GM18520 (cell line): ENCODE results near the gene KRT17.
"Not testable (repeated sequence)": the region's sequence is repeated elsewhere in the genome, so short reads cannot be mapped to it uniquely, and the experiment has no call there.

Source experiments
- ATAC-seq: cut with Tn5 transposase; IDR thresholded peaks from one replicate; pipeline ENCODE4 v1.9.1; 2021; ENCODE audit not compliant: unreplicated experiment

Gene KRT17

GRCh38 chr17:41599680-41600079 lies 24.7 kb downstream of the KRT17 start:
- no peak for ATAC-seq

GRCh38 chr17:41595585-41595984 lies 28.8 kb downstream of the KRT17 start:
- ATAC-seq, result no peak

GRCh38 chr17:41594363-41594915 lies 29.9 kb downstream of the KRT17 start:
- no peak for ATAC-seq

- ATAC-seq, result no peak
These were observed 30.9 kb downstream of the KRT17 start for GRCh38 chr17:41593306-41593981.

GRCh38 chr17:41592601-41593305 lies 31.6 kb downstream of the KRT17 start:
- no peak for ATAC-seq

GRCh38 chr17:41589301-41589700 lies 35.1 kb downstream of the KRT17 start:
- ATAC-seq, result no peak

- ATAC-seq, result no peak
These were observed 36.1 kb downstream of the KRT17 start for GRCh38 chr17:41588126-41588810.

GRCh38 chr17:41586863-41587495 lies 37.4 kb downstream of the KRT17 start, which contains the start of gene KRT14:
KRT14 (minus strand) TSS chr17:41586895; CDS start chr17:41586834, 61 bp downstream.
- no peak for ATAC-seq

- no peak for ATAC-seq
These were observed 38.9 kb downstream of the KRT17 start for GRCh38 chr17:41585301-41586056.

- not testable (repeated sequence) for ATAC-seq
These were observed 39.9 kb downstream of the KRT17 start for GRCh38 chr17:41584331-41584927.

- no peak for ATAC-seq
These were observed 40.9 kb downstream of the KRT17 start for GRCh38 chr17:41583137-41584127.

GRCh38 chr17:41582061-41582968 lies 42.1 kb downstream of the KRT17 start:
- not testable (repeated sequence) for ATAC-seq

GRCh38 chr17:41581366-41582060 lies 42.9 kb downstream of the KRT17 start:
- no peak for ATAC-seq

GRCh38 chr17:41580687-41581365 lies 43.5 kb downstream of the KRT17 start:
- no peak for ATAC-seq

GRCh38 chr17:41580244-41580575 lies 44.2 kb downstream of the KRT17 start:
- ATAC-seq, result no peak

- ATAC-seq, result no peak
These were observed 44.7 kb downstream of the KRT17 start for GRCh38 chr17:41579484-41580243.
